GM19468 (cell line): ENCODE data around the gene SMIM7.

ENCODE experiments used
- ATAC-seq: cut with Tn5 transposase; IDR thresholded peaks from one replicate; pipeline ENCODE4 v1.9.1; 2021; ENCODE audit warnings: mild to moderate bottlenecking, moderate library complexity, moderate number of reproducible peaks; ENCODE audit not compliant: unreplicated experiment; ENCODE audit errors: extremely low read depth

The SMIM7 gene

GRCh38 chr19:16624236-16624635, 35.7 kb downstream of the SMIM7 start:
- ATAC-seq: no peak

GRCh38 chr19:16623576-16623975, 36.4 kb downstream of the SMIM7 start:
- ATAC-seq: no peak

GRCh38 chr19:16623066-16623465, 36.9 kb downstream of the SMIM7 start:
- ATAC-seq: no peak

GRCh38 chr19:16621165-16621800, 38.7 kb downstream of the SMIM7 start:
- ATAC-seq: no peak

GRCh38 chr19:16620584-16620983, 39.4 kb downstream of the SMIM7 start:
- ATAC-seq: no peak

GRCh38 chr19:16620018-16620417, 39.9 kb downstream of the SMIM7 start:
- ATAC-seq: no peak

GRCh38 chr19:16619457-16619856, 40.5 kb downstream of the SMIM7 start:
- no peak for ATAC-seq

- no peak for ATAC-seq
Measured at GRCh38 chr19:16618248-16618647, 41.7 kb downstream of the SMIM7 start.

GRCh38 chr19:16615808-16616207, 44.1 kb downstream of the SMIM7 start:
- ATAC-seq: no peak

- ATAC-seq: no peak
Measured at GRCh38 chr19:16614941-16615340, 45.0 kb downstream of the SMIM7 start.

GRCh38 chr19:16613841-16614240, 46.1 kb downstream of the SMIM7 start:
- ATAC-seq: no peak

- no peak for ATAC-seq
Measured at GRCh38 chr19:16612636-16613035, 47.3 kb downstream of the SMIM7 start.

GRCh38 chr19:16611121-16611520, 48.8 kb downstream of the SMIM7 start:
- no peak for ATAC-seq

GRCh38 chr19:16609511-16610200, 50.3 kb downstream of the SMIM7 start:
- no peak for ATAC-seq

- no peak for ATAC-seq
Measured at GRCh38 chr19:16608290-16608739, 51.6 kb downstream of the SMIM7 start.

- ATAC-seq: no peak
Measured at GRCh38 chr19:16607819-16608218, 52.1 kb downstream of the SMIM7 start.

- no peak for ATAC-seq
Measured at GRCh38 chr19:16605553-16605994, 54.4 kb downstream of the SMIM7 start.

- ATAC-seq: no peak
Measured at GRCh38 chr19:16605115-16605514, 54.8 kb downstream of the SMIM7 start.

- no peak for ATAC-seq
Measured at GRCh38 chr19:16604615-16605014, 55.3 kb downstream of the SMIM7 start.

- ATAC-seq: no peak
Measured at GRCh38 chr19:16603090-16603489, 56.9 kb downstream of the SMIM7 start.

- no peak for ATAC-seq
Measured at GRCh38 chr19:16601378-16602052, 58.4 kb downstream of the SMIM7 start.
